Stimulated activated CD4-positive, alpha-beta T cell treated with anti-CD3 and anti-CD28 coated beads, Interleukin-4, amount 100 ng/mL, for 24 hours (primary cell): ENCODE measurements around the gene CCDC92.
"Not testable (repeated sequence)": the region's sequence is repeated elsewhere in the genome, so short reads cannot be mapped to it uniquely, and the experiment has no call there.

Source experiments
- DNase-seq: peaks from one replicate; pipeline ENCODE4 v3.0.0-alpha.2; 2020

The CCDC92 gene

DNA sequence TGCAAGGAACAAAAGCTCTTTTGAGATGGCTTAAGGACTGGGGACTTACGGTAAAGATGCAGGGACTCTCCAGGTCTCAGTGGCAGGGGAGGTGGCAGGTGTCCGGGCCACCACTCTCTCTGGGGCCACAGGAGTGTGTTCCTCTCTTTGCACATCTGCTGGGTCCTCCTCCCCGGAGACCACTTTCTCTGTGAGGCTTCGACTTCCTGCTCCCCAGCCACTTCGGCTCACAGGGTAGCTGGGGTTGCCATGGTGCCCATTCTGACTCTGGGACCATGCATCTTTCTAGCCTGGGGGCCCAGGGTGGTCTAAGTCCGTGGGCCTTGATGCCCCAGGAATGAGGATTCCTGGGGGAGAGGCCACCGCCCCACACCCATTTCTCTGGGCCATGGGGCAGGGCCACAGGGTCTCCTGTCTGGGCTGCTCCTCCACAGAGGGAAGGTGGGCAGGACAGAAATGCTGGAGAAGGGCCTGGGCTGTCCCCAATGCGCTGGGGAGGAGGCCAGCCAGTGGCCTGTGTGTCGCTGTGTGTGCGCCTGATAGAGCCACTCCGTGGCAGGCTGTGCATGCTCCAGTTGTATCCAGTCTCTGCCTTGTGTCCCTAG lies 38.5 kb downstream of the CCDC92 start:
- no peak for DNase-seq

DNA sequence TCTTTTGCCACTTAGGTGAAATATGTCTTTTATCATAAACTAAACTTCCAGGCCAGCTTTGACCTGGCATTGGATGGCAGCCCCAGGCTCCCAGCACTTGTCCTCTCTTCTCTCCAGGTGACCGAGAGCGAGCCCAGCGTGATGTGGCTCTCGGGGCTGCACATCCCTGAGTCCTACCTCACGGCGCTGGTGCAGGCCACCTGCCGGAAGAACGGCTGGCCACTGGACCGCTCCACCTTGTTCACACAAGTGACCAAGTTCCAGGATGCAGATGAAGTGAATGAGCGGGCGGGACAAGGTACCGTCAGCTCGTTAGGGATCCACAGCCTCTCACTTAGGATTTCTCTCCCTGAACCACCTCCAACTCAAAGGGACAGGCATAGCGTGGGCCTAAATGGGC lies 39.4 kb downstream of the CCDC92 start:
- no peak for DNase-seq

GRCh38 chr12:123931686-123932321 lies 40.8 kb downstream of the CCDC92 start:
- DNase-seq: peak; percentile 39

DNA sequence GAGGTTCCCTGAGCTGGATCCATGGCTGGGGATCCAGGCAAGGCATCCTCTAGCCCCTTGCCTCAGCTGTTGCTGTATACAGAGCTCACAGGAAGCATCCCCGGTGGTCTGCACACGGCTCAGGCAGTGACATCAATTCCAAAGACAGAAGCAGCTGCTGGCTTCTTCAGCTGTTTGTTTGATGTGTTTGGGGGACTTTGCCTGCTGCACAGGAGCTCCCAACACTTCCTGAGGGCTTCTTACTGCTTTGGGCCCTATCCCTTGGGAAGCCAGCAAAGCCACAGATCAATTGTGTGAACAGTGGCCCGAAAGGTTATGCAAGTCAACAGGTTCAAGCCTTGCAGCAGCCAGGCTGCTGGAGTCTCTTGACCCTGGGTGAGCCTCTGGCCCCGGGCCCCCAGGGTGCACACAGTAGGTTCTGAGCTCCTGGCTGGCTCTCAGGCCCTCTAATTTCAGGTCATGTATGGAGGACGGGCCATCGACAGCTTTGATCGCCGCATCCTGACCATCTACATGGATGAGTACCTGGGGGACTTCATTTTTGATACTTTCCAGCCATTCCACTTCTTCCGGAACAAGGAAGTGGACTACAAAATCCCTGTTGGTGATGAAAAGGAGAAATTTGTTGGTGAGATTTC lies 42.6 kb downstream of the CCDC92 start:
- no peak for DNase-seq

- no peak for DNase-seq
These were observed 43.7 kb downstream of the CCDC92 start for GRCh38 chr12:123928897-123929296.

DNA sequence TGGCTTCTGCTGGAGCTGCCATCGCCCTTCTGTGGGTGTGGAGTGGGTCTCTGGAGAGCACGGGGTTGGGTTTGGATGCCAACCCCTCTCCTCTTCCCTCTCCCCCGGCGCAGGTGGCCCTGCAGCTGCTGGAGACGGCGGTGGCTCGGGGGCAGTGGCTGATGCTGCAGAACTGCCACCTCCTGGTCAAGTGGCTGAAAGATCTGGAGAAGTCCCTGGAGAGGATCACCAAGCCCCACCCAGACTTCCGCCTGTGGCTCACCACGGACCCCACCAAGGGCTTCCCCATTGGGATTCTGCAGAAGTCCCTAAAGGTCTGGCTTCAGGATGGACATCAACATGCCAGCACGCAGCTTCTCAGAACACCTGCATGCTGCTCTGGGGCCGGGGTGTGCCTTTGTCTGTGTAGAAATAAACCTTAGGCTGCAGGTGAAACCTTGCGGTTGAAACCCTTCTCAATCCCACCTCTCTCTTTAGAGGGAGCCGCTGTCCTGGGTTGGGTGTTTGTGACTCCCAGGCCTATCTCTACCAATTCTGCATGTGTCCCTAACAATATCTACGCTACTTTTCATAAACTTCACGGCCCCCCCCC lies 44.3 kb downstream of the CCDC92 start:
- DNase-seq: no peak

GRCh38 chr12:123924539-123924938 lies 48.1 kb downstream of the CCDC92 start:
- no peak for DNase-seq

DNA sequence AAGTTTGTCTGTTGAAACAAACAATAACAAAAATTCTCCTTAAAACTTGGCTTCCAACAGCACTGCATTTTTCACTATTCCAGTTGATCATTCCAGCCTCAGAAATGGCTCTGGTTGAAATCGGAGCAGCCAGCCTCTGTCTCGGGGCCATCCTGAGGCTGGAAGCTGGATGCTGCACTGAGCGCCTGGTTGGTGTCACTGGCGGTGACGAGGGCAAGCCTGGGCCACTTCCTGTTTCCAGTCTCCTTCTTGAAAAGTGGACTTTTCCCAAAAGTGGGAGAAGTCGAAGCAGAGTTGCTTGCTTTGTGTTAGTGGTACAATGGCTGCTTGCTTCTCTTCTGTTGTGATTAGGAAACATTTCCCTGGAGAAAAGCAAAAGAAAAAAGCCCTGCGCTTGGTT lies 48.7 kb downstream of the CCDC92 start:
- DNase-seq: no peak

- no peak for DNase-seq
These were observed 49.6 kb downstream of the CCDC92 start for GRCh38 chr12:123923038-123923437.

DNA sequence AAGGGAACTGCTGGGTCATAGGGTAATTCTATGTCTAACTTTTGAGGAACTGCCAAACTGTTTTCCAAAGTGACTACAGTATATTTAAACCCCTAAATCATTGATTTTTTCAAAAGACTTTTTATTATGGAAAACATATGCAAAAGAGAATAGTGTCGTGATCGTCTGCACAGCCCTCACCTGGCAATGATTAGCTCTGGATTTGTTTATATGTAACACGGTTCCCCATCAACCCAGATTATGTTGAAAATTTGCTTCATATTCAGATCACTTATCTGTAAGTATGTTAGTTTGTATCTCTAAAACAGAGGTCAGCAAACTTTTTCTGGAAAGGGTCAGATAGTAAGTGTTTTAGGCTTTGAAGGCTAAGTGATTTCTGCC lies 52.7 kb downstream of the CCDC92 start:
- DNase-seq: no peak

- DNase-seq: no peak
These were observed 55.2 kb downstream of the CCDC92 start for GRCh38 chr12:123917337-123917850.

DNA sequence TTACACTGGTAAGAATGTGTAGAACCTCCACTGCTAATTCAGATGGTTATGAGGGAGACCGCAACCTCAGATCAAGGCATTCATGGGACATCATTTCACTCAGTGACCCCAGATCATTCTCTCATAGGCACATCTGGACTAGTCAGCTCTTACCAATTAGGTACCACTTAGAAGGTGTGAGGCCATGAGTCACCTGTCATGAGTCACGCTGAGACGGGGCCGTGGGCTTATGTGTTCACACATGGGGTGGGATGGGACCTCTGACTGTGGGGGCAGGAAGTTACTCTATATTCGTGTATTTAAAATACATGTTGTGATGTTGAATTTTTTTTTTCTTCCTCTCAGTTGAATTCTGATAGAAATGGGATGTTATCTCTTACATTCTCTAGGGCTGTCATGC lies 55.9 kb downstream of the CCDC92 start:
- DNase-seq: peak; percentile 74

- no peak for DNase-seq
These were observed 57.8 kb downstream of the CCDC92 start for GRCh38 chr12:123914726-123915333.

DNA sequence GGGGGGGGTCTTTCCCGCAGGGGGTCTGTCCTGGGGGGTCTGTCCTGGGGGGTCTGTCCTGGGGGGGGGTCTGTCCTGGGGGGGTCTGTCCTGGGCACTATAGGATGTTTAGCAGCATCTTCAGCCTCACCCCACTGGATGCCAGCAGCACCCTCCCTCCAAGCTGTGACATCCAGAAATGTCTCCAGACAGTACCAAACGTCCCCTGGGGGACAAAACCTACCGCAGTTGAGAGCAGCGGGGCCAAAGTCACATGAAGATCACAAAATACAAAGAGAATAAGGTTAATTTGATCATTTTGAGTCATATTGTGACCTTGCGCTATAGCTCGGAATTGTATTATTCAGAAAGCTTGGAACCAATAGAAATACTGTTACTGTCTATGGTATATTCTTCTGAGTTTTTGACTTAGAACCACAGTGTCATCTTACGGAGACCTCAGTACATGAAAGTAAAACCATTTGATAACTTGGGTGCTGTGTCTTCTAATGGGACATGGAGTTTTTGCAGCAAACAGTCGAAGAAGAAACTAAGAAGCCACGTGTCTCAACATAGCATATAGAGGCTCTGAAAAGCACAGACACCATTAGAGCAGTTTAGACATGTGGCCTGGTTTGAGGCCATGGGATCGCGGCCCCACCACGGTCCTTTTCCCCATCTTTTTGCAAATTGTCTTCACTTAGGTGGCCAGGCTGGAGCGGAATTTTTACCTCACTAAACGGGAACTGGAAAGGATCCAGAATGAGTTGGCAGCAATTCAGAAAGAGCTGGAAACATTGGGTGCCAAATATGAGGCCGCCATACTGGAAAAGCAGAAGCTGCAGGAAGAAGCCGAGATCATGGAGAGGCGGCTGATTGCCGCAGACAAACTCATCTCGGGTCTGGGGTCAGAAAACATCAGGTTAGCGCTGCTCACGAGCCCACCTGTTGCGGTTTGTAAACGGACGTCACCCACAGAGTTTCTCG lies 59.9 kb downstream of the CCDC92 start:
- no peak for DNase-seq

- not testable (repeated sequence) for DNase-seq
These were observed 60.8 kb downstream of the CCDC92 start for GRCh38 chr12:123911672-123912409.

GRCh38 chr12:123910761-123911193 lies 61.9 kb downstream of the CCDC92 start:
- DNase-seq: no peak

DNA sequence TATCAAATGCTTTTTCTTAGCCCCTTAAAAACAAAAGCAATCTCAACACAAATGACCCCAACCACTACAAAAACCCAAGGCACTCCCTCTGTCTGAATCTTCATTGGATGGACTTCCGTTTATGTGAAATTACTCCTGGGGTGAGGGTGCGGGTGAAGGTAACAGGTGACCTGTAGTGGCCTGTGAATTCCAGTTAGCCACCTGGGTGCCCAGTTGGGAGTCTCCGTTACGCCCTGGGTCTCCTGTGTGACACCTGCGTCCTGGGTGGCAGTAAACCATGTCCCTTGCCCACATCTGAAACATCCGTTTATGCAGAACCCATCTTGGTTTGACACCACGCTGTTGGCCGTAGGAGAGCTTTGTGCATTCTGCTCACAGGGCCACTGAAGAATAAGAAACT lies 62.6 kb downstream of the CCDC92 start:
- no peak for DNase-seq

GRCh38 chr12:123908884-123909725 lies 63.5 kb downstream of the CCDC92 start:
- no peak for DNase-seq

GRCh38 chr12:123907726-123908476 lies 64.7 kb downstream of the CCDC92 start:
- DNase-seq: no peak
